ENCODE results near the gene ELOVL7.

Gene ELOVL7

DNA sequence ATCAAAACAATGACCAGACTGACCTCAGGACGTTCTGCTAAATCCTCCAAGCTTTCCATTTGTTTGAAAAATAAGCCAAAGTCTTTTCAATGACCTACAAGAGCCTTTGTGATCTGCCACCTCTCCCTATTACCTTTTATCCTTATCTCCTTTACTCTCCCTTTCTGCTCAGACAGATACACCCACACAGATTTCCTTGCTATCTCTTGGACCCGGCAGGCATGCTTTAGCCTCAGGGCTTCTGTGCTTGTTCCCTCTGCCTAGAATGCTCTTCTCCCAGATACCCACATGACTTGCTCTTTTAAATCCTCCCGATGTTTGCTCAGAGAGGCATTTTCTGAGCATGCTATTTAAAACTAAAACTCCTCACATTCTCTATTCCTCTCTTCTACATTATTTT is 8.9 kb upstream of the ELOVL7 start:
- Histone ChIP-seq H3K4me3 (ENCODE audit: low read length) (no peak overlapping the region), H3K4me1 (ENCODE audit: control insufficient read depth, insufficient read depth, low read length) (no peaks in the 10 kb centered on the region), H3K9me3 (ENCODE audit: control insufficient read depth, low read length) (no peaks in the 10 kb centered on the region), H3K9ac (ENCODE audit: low read length) (no peak overlapping the region), H3K36me3 (ENCODE audit: control insufficient read depth, insufficient read depth, low read length) (no peaks in the 10 kb centered on the region), H3K27me3 (ENCODE audit: control insufficient read depth, insufficient read depth, low read length) (no peaks in the 10 kb centered on the region)

DNA sequence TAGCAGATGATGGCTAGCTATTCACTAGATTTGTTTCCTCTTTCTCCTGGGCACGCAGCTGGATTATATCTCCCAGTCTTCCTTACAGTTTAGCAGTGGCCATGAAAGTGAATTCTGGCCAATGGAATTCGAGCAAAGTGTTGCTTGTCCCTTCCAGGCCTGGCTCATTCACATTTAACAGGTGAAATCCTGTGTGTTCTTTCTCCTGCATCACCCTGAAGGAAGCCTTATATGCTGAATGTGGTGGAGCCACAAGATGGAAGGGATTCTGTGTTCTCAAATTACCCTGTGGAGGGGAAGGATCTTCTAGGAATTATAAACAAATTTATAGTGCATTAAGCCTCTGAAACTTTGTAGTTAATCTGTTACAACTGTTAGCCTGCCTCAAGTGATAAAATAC is 8.2 kb upstream of the ELOVL7 start:
- Histone ChIP-seq H3K27me3 (ENCODE audit: control insufficient read depth, insufficient read depth, low read length) (no peaks in the 10 kb centered on the region), H3K9ac (ENCODE audit: low read length) (no peak overlapping the region), H3K4me1 (ENCODE audit: control insufficient read depth, insufficient read depth, low read length) (no peaks in the 10 kb centered on the region), H3K9me3 (ENCODE audit: control insufficient read depth, low read length) (no peaks in the 10 kb centered on the region), H3K4me3 (ENCODE audit: low read length) (no peak overlapping the region), H3K36me3 (ENCODE audit: control insufficient read depth, insufficient read depth, low read length) (no peaks in the 10 kb centered on the region)

DNA sequence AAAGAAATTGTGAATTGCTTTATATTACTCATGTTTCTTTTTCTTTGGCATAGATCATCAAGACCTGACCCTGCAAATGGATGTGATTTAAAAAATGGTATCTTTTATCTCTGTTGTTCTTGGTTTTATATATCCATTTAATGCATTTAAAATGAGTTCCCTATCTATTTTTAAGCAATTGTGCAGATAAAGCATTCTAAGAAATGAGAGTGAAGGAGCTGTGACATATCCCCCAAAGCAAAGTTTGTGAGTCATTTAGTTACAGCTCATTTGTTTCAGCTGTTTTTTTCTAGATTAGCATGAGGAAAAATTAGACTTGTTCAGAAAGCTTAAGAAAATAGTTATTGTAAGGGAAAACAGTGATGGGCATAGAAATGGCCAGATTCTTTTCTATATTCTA is 7.6 kb upstream of the ELOVL7 start:
- no peaks in the 10 kb centered on the region for H3K9me3 ChIP-seq (ENCODE audit: control insufficient read depth, low read length)
- no peaks in the 10 kb centered on the region for H3K4me1 ChIP-seq (ENCODE audit: control insufficient read depth, insufficient read depth, low read length)

DNA sequence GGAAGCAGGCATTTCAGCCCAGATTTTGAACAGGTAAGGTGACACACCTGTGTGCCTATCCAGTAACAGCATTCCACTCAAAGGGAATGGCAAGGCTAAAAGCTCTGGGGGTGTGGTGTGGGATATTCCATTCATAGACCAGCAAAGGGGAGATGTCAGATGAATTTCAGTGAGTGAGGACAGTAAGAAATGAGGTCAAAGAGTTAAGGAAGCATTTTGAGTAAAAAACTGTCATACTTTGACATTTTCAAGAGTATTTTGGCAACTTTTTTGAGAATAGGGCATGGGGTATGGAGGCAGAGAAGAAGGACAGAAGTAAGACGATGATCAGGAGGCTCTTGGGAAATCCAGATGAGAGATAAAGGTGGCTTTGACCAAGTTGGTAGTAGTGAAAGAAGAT is 2.2 kb upstream of the ELOVL7 start:
- peaks cover 7% of the 10 kb centered on the region for H3K4me1 ChIP-seq (ENCODE audit: control insufficient read depth, insufficient read depth, low read length)
- H3K4me3 ChIP-seq (ENCODE audit: low read length), result no peak overlapping the region
- peaks cover 30% of the 10 kb centered on the region for H3K27me3 ChIP-seq (ENCODE audit: control insufficient read depth, insufficient read depth, low read length)
- H3K9me3 ChIP-seq (ENCODE audit: control insufficient read depth, low read length), result no peaks in the 10 kb centered on the region
- no peak overlapping the region for H3K9ac ChIP-seq (ENCODE audit: low read length)
- H3K36me3 ChIP-seq (ENCODE audit: control insufficient read depth, insufficient read depth, low read length), result no peaks in the 10 kb centered on the region

More for the DNA sequence above, 7.6 kb upstream of the ELOVL7 start:
- H3K36me3 ChIP-seq (ENCODE audit: control insufficient read depth, insufficient read depth, low read length), result no peaks in the 10 kb centered on the region
- no peak overlapping the region for H3K4me3 ChIP-seq (ENCODE audit: low read length)
- no peak overlapping the region for H3K9ac ChIP-seq (ENCODE audit: low read length)
- no peaks in the 10 kb centered on the region for H3K27me3 ChIP-seq (ENCODE audit: control insufficient read depth, insufficient read depth, low read length)

DNA sequence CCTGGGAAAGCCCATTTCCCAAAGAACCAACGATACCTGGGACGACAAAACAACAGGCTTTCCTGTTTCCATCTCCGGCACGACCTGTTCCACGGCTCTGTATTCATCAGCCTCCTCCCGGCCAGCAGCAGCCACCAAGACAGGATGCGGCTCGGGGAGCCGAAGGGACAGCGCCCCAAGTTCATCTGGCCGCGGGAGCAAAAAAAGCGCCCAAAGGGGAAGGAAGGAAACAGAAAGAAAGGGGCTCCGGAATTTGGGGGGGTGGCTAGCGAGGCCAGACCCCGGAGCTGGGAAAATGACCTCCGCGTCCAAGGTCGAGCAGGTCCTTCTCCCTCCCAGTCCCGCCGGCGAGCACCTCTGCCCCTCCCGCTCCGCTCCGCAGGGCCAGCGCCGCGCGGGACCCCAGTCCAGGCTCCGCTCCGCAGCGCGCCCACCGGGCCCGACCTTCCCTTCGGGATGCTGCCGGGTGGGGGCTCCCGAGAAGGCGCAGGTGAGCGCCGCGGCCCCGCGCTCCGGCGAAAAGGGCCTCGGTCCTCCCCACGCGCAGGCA is 608 bp downstream of the ELOVL7 start:
- peak overlapping the region; percentile 67 for H3K4me3 ChIP-seq (ENCODE audit: low read length)
- no peaks in the 10 kb centered on the region for H3K9me3 ChIP-seq (ENCODE audit: control insufficient read depth, low read length)

DNA sequence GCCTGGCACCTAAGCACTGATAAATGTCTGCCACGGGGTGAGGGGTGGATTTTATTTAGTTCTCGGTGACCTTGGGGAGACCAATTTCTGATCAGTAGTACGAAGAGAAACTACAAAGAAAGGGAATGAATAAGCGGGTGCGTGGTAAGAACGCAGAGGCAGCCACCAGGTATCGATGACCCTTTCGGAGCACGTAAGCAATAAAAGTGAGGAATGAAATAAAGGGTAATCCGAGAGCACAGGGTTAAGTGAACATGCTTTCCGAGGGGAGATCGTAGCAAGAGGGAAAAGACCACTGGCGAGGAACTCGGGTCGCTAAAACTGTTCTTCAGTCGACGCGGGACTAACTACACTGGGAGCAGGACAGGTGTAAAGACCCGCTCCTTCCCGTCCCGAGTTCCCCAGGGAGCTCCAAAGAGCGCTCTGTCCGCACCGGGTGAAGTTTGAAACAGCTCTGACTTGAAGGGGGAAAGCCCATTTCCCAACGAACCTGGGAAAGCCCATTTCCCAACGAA is 1.1 kb downstream of the ELOVL7 start:
- peak overlapping the region; percentile 67 for H3K4me3 ChIP-seq (ENCODE audit: low read length)
- H3K9ac ChIP-seq (ENCODE audit: low read length), result no peak overlapping the region
- peaks cover 30% of the 10 kb centered on the region for H3K27me3 ChIP-seq (ENCODE audit: control insufficient read depth, insufficient read depth, low read length)
- peaks cover 7% of the 10 kb centered on the region for H3K4me1 ChIP-seq (ENCODE audit: control insufficient read depth, insufficient read depth, low read length)
- no peaks in the 10 kb centered on the region for H3K9me3 ChIP-seq (ENCODE audit: control insufficient read depth, low read length)
- no peaks in the 10 kb centered on the region for H3K36me3 ChIP-seq (ENCODE audit: control insufficient read depth, insufficient read depth, low read length)

More for the DNA sequence above, 608 bp downstream of the ELOVL7 start:
- no peaks in the 10 kb centered on the region for H3K36me3 ChIP-seq (ENCODE audit: control insufficient read depth, insufficient read depth, low read length)
- peak overlapping the region; percentile 61 for H3K9ac ChIP-seq (ENCODE audit: low read length)
- peaks cover 30% of the 10 kb centered on the region for H3K27me3 ChIP-seq (ENCODE audit: control insufficient read depth, insufficient read depth, low read length)
- H3K4me1 ChIP-seq (ENCODE audit: control insufficient read depth, insufficient read depth, low read length), result peaks cover 7% of the 10 kb centered on the region

DNA sequence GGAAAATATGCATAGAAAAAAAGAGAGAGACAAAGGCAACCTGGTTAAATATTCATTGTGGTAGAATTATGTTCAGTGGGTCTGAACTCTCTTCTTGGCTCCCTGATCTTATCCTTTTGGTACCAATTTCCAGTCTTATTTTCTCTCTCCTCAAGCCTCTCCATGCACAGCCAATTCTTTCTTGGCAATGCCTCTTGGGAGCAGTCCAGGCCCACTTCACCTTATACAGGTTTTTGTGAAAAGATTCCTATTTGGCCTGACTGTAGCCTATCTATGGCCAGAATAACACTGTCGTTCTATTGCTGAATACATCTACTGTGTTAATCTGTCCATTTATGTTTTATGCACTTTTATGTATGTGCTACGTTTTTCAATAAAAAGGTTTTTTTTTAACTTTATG is 2.7 kb downstream of the ELOVL7 start:
- no peak overlapping the region for H3K4me3 ChIP-seq (ENCODE audit: low read length)
- peaks cover 7% of the 10 kb centered on the region for H3K4me1 ChIP-seq (ENCODE audit: control insufficient read depth, insufficient read depth, low read length)
- H3K36me3 ChIP-seq (ENCODE audit: control insufficient read depth, insufficient read depth, low read length), result no peaks in the 10 kb centered on the region
- H3K9ac ChIP-seq (ENCODE audit: low read length), result no peak overlapping the region
- H3K9me3 ChIP-seq (ENCODE audit: control insufficient read depth, low read length), result no peaks in the 10 kb centered on the region
- H3K27me3 ChIP-seq (ENCODE audit: control insufficient read depth, insufficient read depth, low read length), result peaks cover 30% of the 10 kb centered on the region

DNA sequence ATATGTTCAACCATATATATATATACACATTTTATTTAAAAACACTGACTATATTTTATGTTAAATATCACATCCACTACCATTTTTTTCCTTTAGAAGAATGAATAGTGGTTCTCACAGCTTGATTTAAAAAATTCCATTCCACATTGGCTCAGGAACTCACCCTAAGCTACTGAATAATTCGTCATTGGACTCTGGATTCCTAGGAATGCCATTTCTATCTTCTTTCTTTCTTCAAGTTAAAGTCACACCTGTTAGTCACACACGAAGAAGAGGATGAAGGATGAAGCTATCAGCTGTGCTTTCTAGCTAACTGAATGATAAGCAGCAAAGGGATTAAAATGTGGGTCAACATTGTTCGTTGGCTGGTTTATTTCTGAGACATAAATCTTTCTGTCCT is 7.9 kb downstream of the ELOVL7 start:
- no peaks in the 10 kb centered on the region for H3K4me1 ChIP-seq (ENCODE audit: control insufficient read depth, insufficient read depth, low read length)
- H3K36me3 ChIP-seq (ENCODE audit: control insufficient read depth, insufficient read depth, low read length), result no peaks in the 10 kb centered on the region
- no peaks in the 10 kb centered on the region for H3K9me3 ChIP-seq (ENCODE audit: control insufficient read depth, low read length)
- no peak overlapping the region for H3K9ac ChIP-seq (ENCODE audit: low read length)
- H3K27me3 ChIP-seq (ENCODE audit: control insufficient read depth, insufficient read depth, low read length), result no peaks in the 10 kb centered on the region
- H3K4me3 ChIP-seq (ENCODE audit: low read length), result no peak overlapping the region

DNA sequence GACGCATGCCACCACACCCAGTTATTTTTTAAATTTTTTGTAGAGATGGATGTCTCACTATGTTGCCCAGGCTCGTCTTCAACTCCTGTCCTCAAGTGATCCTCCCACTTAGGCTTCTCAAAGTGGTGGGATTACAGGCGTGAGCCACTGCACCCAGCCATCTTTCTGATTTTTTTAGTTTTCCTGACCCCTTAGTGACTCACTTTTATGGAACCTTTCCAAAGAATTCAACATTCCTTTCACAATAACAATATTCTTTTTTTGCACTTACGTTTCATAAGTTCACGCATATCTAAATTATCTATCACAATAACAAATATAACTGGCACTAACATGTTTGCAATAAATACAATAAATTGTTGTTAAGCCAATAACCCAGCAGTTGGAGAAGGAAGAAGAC is 8.5 kb downstream of the ELOVL7 start:
- Histone ChIP-seq H3K36me3 (ENCODE audit: control insufficient read depth, insufficient read depth, low read length) (no peaks in the 10 kb centered on the region), H3K4me3 (ENCODE audit: low read length) (no peak overlapping the region), H3K4me1 (ENCODE audit: control insufficient read depth, insufficient read depth, low read length) (no peaks in the 10 kb centered on the region), H3K27me3 (ENCODE audit: control insufficient read depth, insufficient read depth, low read length) (no peaks in the 10 kb centered on the region), H3K9me3 (ENCODE audit: control insufficient read depth, low read length) (no peaks in the 10 kb centered on the region), H3K9ac (ENCODE audit: low read length) (no peak overlapping the region)

DNA sequence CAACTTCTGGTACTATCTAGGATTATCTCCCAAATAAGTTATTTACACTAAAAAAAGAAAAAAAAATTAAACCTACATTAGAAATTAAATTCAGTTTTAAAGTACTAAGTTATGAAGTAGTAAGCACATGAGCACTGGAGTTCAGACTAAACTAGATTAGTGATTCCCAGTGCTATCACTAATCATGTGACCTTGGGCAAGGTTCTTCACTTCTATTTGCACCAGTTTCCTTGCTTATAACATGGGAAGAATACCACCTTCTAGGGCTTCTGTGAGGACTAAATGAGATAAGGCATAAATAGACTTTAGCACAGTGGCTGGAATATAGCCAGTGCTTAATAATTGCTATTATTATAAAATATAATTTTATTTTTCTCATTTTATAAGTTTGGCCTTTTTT is 10.5 kb downstream of the ELOVL7 start:
- H3K36me3 ChIP-seq (ENCODE audit: control insufficient read depth, insufficient read depth, low read length), result no peaks in the 10 kb centered on the region
- no peaks in the 10 kb centered on the region for H3K9me3 ChIP-seq (ENCODE audit: control insufficient read depth, low read length)
- no peak overlapping the region for H3K4me3 ChIP-seq (ENCODE audit: low read length)
- H3K27me3 ChIP-seq (ENCODE audit: control insufficient read depth, insufficient read depth, low read length), result no peaks in the 10 kb centered on the region
- no peaks in the 10 kb centered on the region for H3K4me1 ChIP-seq (ENCODE audit: control insufficient read depth, insufficient read depth, low read length)
- no peak overlapping the region for H3K9ac ChIP-seq (ENCODE audit: low read length)

DNA sequence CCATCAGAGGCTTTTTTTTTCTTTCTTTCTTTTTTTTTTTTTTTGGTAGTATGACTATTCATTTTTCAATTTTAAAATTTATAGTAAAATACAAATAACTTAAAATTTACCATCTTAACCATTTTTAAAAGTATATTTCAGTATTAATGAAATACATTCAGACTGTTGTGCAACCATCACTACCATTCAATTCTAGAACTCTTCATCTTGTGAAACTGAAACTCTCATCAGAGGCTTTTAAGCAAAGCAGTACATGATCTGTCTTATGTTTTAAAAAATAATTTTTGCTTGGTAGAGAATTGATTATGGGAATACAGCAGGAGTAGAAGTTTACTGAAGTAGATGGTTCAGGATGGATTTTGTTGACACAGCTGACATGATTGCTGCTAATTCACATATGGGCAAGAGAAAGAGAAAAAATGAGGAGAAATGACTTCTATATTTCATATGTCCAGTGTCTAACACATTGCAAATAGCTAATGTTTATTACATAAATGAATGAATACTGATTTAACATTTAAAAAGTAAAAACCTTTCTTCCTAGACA is 13.4 kb downstream of the ELOVL7 start:
- no peaks in the 10 kb centered on the region for H3K36me3 ChIP-seq (ENCODE audit: control insufficient read depth, insufficient read depth, low read length)
- H3K4me1 ChIP-seq (ENCODE audit: control insufficient read depth, insufficient read depth, low read length), result no peaks in the 10 kb centered on the region
- H3K27me3 ChIP-seq (ENCODE audit: control insufficient read depth, insufficient read depth, low read length), result no peaks in the 10 kb centered on the region
- no peak overlapping the region for H3K9ac ChIP-seq (ENCODE audit: low read length)
- no peaks in the 10 kb centered on the region for H3K9me3 ChIP-seq (ENCODE audit: control insufficient read depth, low read length)
- H3K4me3 ChIP-seq (ENCODE audit: low read length), result no peak overlapping the region

DNA sequence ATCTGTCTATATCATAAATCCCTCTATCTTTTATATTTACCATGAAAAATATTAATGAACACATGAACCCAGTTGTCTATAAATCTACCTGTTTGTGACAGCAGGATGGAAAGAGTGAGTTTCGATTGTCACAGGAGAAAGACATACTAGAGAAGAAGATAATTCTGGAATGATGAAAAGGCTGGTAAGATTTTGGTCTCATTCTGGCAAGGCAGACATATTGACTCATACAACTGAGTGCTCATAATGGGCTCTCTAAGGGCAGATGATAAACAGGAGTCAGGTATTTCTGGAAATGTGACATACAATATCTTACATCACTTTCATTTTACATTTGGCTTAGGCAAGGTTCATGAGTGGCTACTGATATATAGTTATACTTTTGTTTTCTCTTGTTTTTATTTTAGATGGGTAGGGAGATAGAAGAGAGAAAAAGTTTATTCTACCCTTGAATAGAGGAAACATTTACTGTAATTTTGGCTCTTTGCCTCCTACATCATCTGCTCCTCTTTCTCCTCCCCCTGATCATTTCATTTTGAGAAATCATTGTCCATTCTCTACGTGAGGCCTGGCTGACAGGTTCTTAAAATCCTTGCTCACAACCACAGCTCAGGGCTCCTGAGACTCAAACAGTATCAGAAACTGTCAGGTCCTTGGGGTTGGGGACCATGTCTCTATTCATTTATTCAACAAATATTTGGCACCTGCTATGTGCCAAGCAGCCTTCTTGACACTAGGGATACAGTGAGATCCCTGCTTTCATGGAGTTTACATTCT is 14.4 kb downstream of the ELOVL7 start:
- H3K27me3 ChIP-seq (ENCODE audit: control insufficient read depth, insufficient read depth, low read length), result no peaks in the 10 kb centered on the region
- no peak overlapping the region for H3K4me3 ChIP-seq (ENCODE audit: low read length)
- H3K9me3 ChIP-seq (ENCODE audit: control insufficient read depth, low read length), result no peaks in the 10 kb centered on the region
- H3K4me1 ChIP-seq (ENCODE audit: control insufficient read depth, insufficient read depth, low read length), result no peaks in the 10 kb centered on the region
- no peaks in the 10 kb centered on the region for H3K36me3 ChIP-seq (ENCODE audit: control insufficient read depth, insufficient read depth, low read length)
- no peak overlapping the region for H3K9ac ChIP-seq (ENCODE audit: low read length)

Data from mucosa of stomach (tissue), 1 donor.